Gastrocnemius medialis (tissue), 4 donors: ENCODE data around the gene TNK1. TPM values are rescaled to one million over a fixed set of nuclear protein-coding genes. Genes with fewer than 3 reads are reported as not detected.

ENCODE experiments used
- ATAC-seq, 2 donors: fragments of 150-250 bp; one replicate each; pipeline ENCODE4 v1.9.1; 2016
- DNase-seq, 2 donors: peaks; one replicate each; pipeline ENCODE4 v3.0.0-alpha.2; 2019
- H3K27ac ChIP-seq, 4 donors: fragments of 200-600 bp; sonication (generic); 1 replicate in 1 of 4; 2 replicates in 3 of 4; pipeline ENCODE4 v1.5.1; 2016 to 2018; ENCODE audit warnings: mild to moderate bottlenecking in 2 of 4, moderate library complexity in 1 of 4
- H3K27me3 ChIP-seq, 3 donors: fragments of 200-600 bp; sonication (generic) in 2 of 3; 1 replicate in 1 of 3; 2 replicates in 2 of 3; pipeline versions ENCODE4 v1.5.1 to v1.6.0; 2016 to 2019; ENCODE audit warnings: mild to moderate bottlenecking in 1 of 3, moderate library complexity in 1 of 3
- H3K36me3 ChIP-seq, 2 donors: fragments of 200-600 bp; sonication (generic) in 1 of 2; one replicate each; pipeline ENCODE4 v1.5.1; 2017 to 2018
- H3K4me1 ChIP-seq, 2 donors: fragments of 200-600 bp; sonication (generic) in 1 of 2; one replicate each; pipeline ENCODE4 v1.5.1; 2016 to 2017; ENCODE audit warnings: mild to moderate bottlenecking in 2 of 2
- H3K4me3 ChIP-seq, 4 donors: fragments of 200-600 bp; sonication (generic) in 3 of 4; 1 replicate in 1 of 4; 2 replicates in 3 of 4; pipeline ENCODE4 v1.5.1; 2016 to 2019; ENCODE audit warnings: mild to moderate bottlenecking in 2 of 4
- H3K9me3 ChIP-seq, 3 donors: fragments of 200-600 bp; sonication (generic) in 2 of 3; 1 replicate in 1 of 3; 2 replicates in 2 of 3; pipeline ENCODE4 v1.5.1; 2016 to 2019
- CTCF ChIP-seq, 5 experiments: fragments of 450-650 bp in 3 of 5; fragments of 200-600 bp in 2 of 5; sonication (generic) in 2 of 5; IDR thresholded peaks in 4 of 5; conservative IDR thresholded peaks in 1 of 5; 1 replicate in 4 of 5; 2 replicates in 1 of 5; pipeline ENCODE4 v1.5.1; 2016 to 2019; ENCODE audit warnings: antibody characterized with exemption in 5 of 5, mild to moderate bottlenecking in 3 of 5, moderate library complexity in 3 of 5
- POLR2A ChIP-seq, 2 donors: fragments of 450-650 bp; IDR thresholded peaks; one replicate each; pipeline ENCODE4 v1.6.1; 2017; ENCODE audit warnings: antibody characterized with exemption in 2 of 2, mild to moderate bottlenecking in 2 of 2, moderate library complexity in 2 of 2
- in situ Hi-C, 4 donors: fragments of 200-750 bp; cut with MboI; loops; one replicate each; pipeline versions ENCODE4 v1.15.0 to v1.8.0; 2017; ENCODE audit warnings: low sequenced_read_pairs in 4 of 4
- intact Hi-C: fragments of 100-400 bp; cut with DNase I; formaldehyde crosslinking; loops from one replicate; pipeline ENCODE4 v1.15.1; 2023; ENCODE audit warnings: low total_unique reads
- total RNA-seq, 4 donors: library from RNA; depleted of rRNA; stranded (reverse); fragments of >200 nt; gene quantifications; one replicate each; pipeline versions ENCODE4 v1.1.0 to v1.2.3, GENCODE V29; 2016

The TNK1 gene
- total RNA-seq, 4 donors from 2014 or later = 0.13 to 2.2 TPM; not detected in 2

DNA sequence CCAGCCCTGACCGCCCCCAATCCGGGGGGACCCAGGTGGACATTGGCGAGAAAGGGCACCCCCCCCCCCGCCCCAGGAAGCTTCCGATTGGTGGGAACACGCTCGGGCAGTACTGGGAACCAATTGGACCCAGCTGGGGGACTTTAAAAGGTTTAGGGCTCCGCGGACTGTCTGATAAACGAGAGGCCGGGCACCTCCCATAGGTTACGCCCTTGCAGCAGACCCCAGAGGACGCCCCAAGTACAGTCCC lies 22.8 kb downstream of the TNK1 start:
- ATAC-seq (peak; percentile 68 to 69), DNase-seq (peak in 1 of 2 donors; percentile 70)
- peaks cover 19 to 20% of the 10 kb centered on the region in 2 donors for H3K4me1 ChIP-seq
- H3K36me3 ChIP-seq = no peaks in the 10 kb centered on the region
- H3K4me3 ChIP-seq = peak overlapping the region; percentile 62 to 81 (median 70)
- intact Hi-C loops (loop anchor here (1.0 to 10.0 kb wide), 3 partner anchors 9 to 281 kb away; partner anchors contain the start of genes KCTD11, PLSCR3, TP53 and WRAP53), in situ Hi-C loops (no loop called here)
- H3K27ac ChIP-seq = peak overlapping the region; percentile 92 to 97 (median 92)
- H3K27me3 ChIP-seq = no peaks in the 10 kb centered on the region
- TF ChIP-seq CTCF (IDR thresholded peaks at IDR 0.05 in 4 of 5, conservative IDR thresholded peaks at IDR 0.05 in 1 of 5) = no peak
- no peak for TF ChIP-seq POLR2A (IDR thresholded peaks at IDR 0.05)
- no peaks in the 10 kb centered on the region for H3K9me3 ChIP-seq

DNA sequence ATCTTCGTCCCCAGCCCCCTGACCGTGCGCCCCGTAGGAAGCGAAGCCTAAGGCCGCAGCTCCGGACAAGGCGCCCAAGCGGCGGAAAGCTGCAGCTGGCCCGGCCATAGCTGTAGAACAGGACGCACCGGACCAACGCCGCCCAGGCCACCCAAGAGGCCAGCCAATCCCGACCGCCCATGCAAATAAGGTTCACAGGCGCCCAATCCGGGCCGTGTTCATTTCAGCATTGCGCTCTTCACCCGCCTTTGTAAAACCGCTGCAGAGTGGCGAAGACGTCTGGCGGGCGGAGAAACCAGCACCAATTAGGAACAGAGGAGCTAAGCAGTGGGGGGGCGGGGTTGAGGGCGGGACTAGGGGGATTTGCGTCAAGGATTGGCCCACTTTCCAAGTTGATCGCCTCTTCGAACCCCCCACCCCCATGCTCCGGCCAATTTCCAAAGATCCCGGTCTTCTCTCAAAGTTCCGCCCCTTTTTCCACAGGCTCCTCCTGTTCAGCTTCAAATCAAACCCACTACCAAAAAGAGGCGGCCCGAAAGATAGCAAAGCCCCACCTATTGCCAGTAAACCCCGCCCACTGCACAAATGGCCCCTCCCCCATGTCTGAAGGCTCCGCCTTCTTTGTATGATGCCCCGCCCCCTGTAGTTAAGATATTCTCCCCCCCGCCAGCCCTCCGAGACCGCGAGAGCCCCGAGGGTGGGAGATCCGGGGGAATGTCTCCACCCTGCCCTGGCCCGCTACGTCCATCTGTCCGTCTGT lies 23.3 kb downstream of the TNK1 start, which contains the start of gene TMEM256:
TSS of gene TMEM256 (minus strand) at position 121 of the 760 bp plus-strand sequence. CDS start at position 108, 13 bp downstream.
- Histone ChIP-seq H3K27ac (peak within 1 kb of the TSS; percentile 92 to 97 (median 92)), H3K27me3 (no peaks in the 10 kb centered on the region), H3K4me1 (peaks cover 19 to 20% of the 10 kb centered on the region in 2 donors), H3K4me3 (peak within 1 kb of the TSS; percentile 62 to 81 (median 70)), H3K9me3 (no peaks in the 10 kb centered on the region), H3K36me3 (no peaks in the 10 kb centered on the region)
- TF ChIP-seq CTCF (IDR thresholded peaks at IDR 0.05 in 4 of 5, conservative IDR thresholded peaks at IDR 0.05 in 1 of 5) (peak in 2 of 5 experiments; percentile 13 to 22), POLR2A (IDR thresholded peaks at IDR 0.05) (peak; percentile 94 to 96)
- in situ Hi-C loops (no loop called here), intact Hi-C loops (loop anchor here (1.0 to 10.0 kb wide), 6 partner anchors 10 to 281 kb away; partner anchors contain the start of genes KCTD11, PLSCR3, POLR2A and SENP3)
- peak; percentile 100 for DNase-seq
- peak; percentile 90 for ATAC-seq

GRCh38 chr17:7404737-7405349 lies 24.0 kb downstream of the TNK1 start:
- ATAC-seq = peak; percentile 36 to 46
- no peaks in the 10 kb centered on the region for H3K27me3 ChIP-seq
- H3K36me3 ChIP-seq = no peaks in the 10 kb centered on the region
- peak; percentile 70 to 75 for TF ChIP-seq POLR2A (IDR thresholded peaks at IDR 0.05)
- peak in 1 of 5 experiments; percentile 30 for TF ChIP-seq CTCF (IDR thresholded peaks at IDR 0.05 in 4 of 5, conservative IDR thresholded peaks at IDR 0.05 in 1 of 5)
- peaks cover 19 to 20% of the 10 kb centered on the region in 2 donors for H3K4me1 ChIP-seq
- intact Hi-C loops = loop anchor here (1.0 to 10.0 kb wide), 4 partner anchors 30 to 280 kb away; partner anchors contain the start of genes POLR2A, SENP3, TMEM102 and TP53
- peak overlapping the region; percentile 62 to 81 (median 70) for H3K4me3 ChIP-seq
- no peaks in the 10 kb centered on the region for H3K9me3 ChIP-seq
- in situ Hi-C loops = no loop called here
- peak overlapping the region; percentile 92 to 97 (median 92) for H3K27ac ChIP-seq
- DNase-seq = peak in 1 of 2 donors; percentile 27

DNA sequence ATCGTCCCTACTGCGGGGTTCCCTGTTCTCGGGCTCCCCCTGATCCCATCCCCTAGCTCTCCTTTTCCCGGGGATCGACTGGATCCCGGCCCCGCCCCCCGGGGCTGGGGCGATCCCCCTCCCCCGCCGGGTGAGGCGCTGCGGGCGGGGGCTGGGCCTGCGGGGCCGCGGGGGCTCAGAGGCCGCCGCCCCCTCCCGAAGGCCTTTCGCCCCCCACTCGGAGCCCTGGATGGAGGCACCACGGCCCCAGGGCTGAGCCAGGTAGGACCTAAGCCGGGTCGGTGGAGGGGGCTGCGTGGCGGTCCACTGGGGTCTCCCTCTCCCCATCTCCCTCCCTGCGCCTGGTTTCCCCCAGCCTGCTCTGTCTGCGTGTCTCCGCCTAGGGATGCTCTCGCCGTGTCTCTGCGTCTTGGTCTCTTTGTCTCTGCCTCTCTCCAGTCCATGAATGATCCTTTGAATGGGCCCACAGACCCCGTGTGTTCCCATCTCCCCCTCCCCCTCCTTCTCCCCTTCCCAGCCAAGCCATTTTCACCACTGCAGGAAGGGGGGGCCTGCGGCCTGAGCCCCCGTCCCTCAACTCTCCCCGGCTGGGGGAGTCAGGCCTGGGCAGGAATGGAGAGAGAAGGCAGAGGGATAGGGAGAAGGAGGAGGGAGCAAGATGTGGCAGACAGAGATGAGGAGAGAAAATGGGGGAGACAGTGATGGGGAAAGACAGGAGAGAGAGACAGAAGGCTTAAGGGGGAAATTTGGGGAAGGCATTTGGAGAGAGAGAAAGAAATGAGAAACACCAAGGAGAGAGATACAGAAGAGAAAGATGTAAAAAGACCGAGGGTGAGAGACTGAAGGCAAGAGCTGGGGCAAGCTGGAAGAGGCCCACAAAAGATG lies 24.7 kb downstream of the TNK1 start:
- Histone ChIP-seq H3K4me1 (peaks cover 19 to 20% of the 10 kb centered on the region in 2 donors), H3K27me3 (no peaks in the 10 kb centered on the region), H3K27ac (peak overlapping the region; percentile 92 to 97 (median 92)), H3K9me3 (no peaks in the 10 kb centered on the region), H3K36me3 (no peaks in the 10 kb centered on the region), H3K4me3 (peak overlapping the region; percentile 62 to 81 (median 70))
- in situ Hi-C loops (no loop called here), intact Hi-C loops (loop anchor here (2.0 to 10.0 kb wide), 2 partner anchors 155 to 279 kb away; partner anchors contain the start of genes SENP3, TP53 and WRAP53)
- no peak for DNase-seq
- TF ChIP-seq CTCF (IDR thresholded peaks at IDR 0.05 in 4 of 5, conservative IDR thresholded peaks at IDR 0.05 in 1 of 5) (no peak), POLR2A (IDR thresholded peaks at IDR 0.05) (no peak)
- no peak for ATAC-seq
